Calu3 (cell line): ENCODE results near the gene RPUSD1. TPM values are rescaled to one million over a fixed set of nuclear protein-coding genes. Genes with fewer than 3 reads are reported as not detected.

Experiments
- BruUV-seq: library from RNA; stranded (reverse); fragments of 400-500 nt; replicated peaks from 2 replicates; lab custom pipeline; 2021; lab: Mats Ljungman, UMichigan
- CTCF ChIA-PET: fragments of 300-600 bp; sonication (Branson Sonifier 250); formaldehyde crosslinking; loops from one replicate; lab custom pipeline; 2022; ENCODE audit warnings: antibody characterized with exemption; lab: Charles Lee
- DNase-seq: peaks from one replicate; pipeline ENCODE4 v3.0.0; 2022
- H3K27ac Mint-ChIP-seq: one replicate; pipeline ENCODE4 v1.8.0; 2022; ENCODE audit warnings: mixed read lengths; ENCODE audit not compliant: unreplicated experiment
- H3K27me3 Mint-ChIP-seq: one replicate; pipeline ENCODE4 v1.8.0; 2022; ENCODE audit warnings: mixed read lengths; ENCODE audit not compliant: unreplicated experiment
- H3K36me3 Mint-ChIP-seq: one replicate; pipeline ENCODE4 v1.8.0; 2022; ENCODE audit warnings: mild to moderate bottlenecking, moderate library complexity, mixed read lengths; ENCODE audit not compliant: insufficient read depth, unreplicated experiment
- H3K4me1 Mint-ChIP-seq: one replicate; pipeline ENCODE4 v1.8.0; 2022; ENCODE audit warnings: mild to moderate bottlenecking, low read depth, mixed read lengths; ENCODE audit not compliant: unreplicated experiment
- H3K4me3 Mint-ChIP-seq: one replicate; pipeline ENCODE4 v1.8.0; 2022; ENCODE audit warnings: mild to moderate bottlenecking, low read depth, moderate library complexity, mixed read lengths; ENCODE audit not compliant: unreplicated experiment
- H3K9me3 Mint-ChIP-seq: one replicate; pipeline ENCODE4 v1.8.0; 2022; ENCODE audit warnings: low read depth, mixed read lengths; ENCODE audit not compliant: unreplicated experiment
- CTCF ChIP-seq: fragments of 200-600 bp; IDR thresholded peaks from one replicate; pipeline ENCODE4 v1.8.0; 2022; ENCODE audit warnings: antibody characterized with exemption; ENCODE audit not compliant: unreplicated experiment
- intact Hi-C: fragments of 100-400 bp; cut with micrococcal nuclease; formaldehyde crosslinking; loops from one replicate; pipeline ENCODE4 v1.10.0; 2022; ENCODE audit not compliant: unreplicated experiment
- total RNA-seq: library from RNA; stranded (reverse); gene quantifications from 2 replicates; pipeline ENCODE4 v1.2.3, GENCODE V29; 2022

RPUSD1 gene
- total RNA-seq, 1 experiment from 2014 or later: 47.5 TPM

DNA sequence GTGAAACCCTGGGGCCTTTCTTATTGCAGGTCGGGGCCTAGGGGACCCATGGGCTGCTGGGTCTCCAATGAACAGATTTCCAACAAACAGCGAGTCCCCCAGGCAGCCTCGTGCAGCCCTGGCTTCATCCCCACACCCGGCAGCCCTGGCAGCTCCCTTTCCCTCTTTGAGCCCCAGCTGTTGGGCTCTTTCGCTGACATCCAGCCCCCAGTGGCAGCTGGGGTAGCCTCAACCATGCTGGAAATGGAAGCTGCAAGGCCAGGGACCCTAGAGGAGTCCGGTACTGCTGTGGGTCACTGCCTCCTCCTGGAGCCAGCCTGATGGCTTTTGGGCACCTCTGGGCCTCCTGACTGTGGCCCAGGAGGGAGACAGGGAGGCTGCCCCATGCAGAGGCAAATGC lies 5.9 kb downstream of the RPUSD1 start:
- no peaks in the 10 kb centered on the region for H3K27me3 Mint-ChIP-seq

GRCh38 chr16:781346-782010 lies 6.7 kb downstream of the RPUSD1 start:
- DNase-seq: no peak
- Mint-ChIP-seq H3K27me3 (peaks cover 4% of the 10 kb centered on the region), H3K4me1 (peaks cover 8% of the 10 kb centered on the region), H3K27ac (no peak overlapping the region), H3K36me3 (peaks cover 35% of the 10 kb centered on the region), H3K9me3 (no peaks in the 10 kb centered on the region), H3K4me3 (no peak overlapping the region)
- no peak for TF ChIP-seq CTCF
- intact Hi-C loops: no loop called here
- CTCF ChIA-PET: no interaction called here
- BruUV-seq: no TSS peak

More for the DNA sequence above, 5.9 kb downstream of the RPUSD1 start:
- H3K36me3 Mint-ChIP-seq: peaks cover 43% of the 10 kb centered on the region
- H3K27ac Mint-ChIP-seq: no peak overlapping the region
- DNase-seq: no peak
- peaks cover 8% of the 10 kb centered on the region for H3K4me1 Mint-ChIP-seq
- no peak overlapping the region for H3K4me3 Mint-ChIP-seq
- CTCF ChIA-PET: no interaction called here
- intact Hi-C loops: no loop called here
- no peak for TF ChIP-seq CTCF
- BruUV-seq: no TSS peak
- H3K9me3 Mint-ChIP-seq: no peaks in the 10 kb centered on the region

DNA sequence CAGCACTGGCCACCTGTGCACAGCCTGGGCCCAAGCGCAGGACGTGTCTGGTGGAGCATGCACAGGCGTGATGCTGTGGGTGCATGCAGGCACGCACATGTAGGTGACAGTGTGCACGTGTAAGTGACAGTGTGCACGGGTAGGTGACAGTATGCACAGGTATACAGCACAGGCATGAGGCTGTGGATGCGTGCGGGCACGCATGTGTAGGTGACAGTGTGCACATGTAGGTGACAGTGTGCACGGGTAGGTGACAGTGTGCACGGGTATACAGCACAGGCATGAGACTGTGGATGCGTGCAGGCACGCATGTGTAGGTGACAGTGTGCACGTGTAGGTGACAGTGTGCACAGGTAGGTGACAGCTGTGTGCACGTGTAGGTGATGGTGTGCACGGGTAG lies 7.9 kb downstream of the RPUSD1 start:
- TF ChIP-seq CTCF: no peak
- DNase-seq: no peak
- no TSS peak for BruUV-seq
- peaks cover 24% of the 10 kb centered on the region for H3K36me3 Mint-ChIP-seq
- intact Hi-C loops: no loop called here
- H3K27ac Mint-ChIP-seq: no peak overlapping the region
- peaks cover 8% of the 10 kb centered on the region for H3K4me1 Mint-ChIP-seq
- H3K4me3 Mint-ChIP-seq: no peak overlapping the region
- peaks cover 16% of the 10 kb centered on the region for H3K27me3 Mint-ChIP-seq
- CTCF ChIA-PET: no interaction called here
- H3K9me3 Mint-ChIP-seq: no peaks in the 10 kb centered on the region

DNA sequence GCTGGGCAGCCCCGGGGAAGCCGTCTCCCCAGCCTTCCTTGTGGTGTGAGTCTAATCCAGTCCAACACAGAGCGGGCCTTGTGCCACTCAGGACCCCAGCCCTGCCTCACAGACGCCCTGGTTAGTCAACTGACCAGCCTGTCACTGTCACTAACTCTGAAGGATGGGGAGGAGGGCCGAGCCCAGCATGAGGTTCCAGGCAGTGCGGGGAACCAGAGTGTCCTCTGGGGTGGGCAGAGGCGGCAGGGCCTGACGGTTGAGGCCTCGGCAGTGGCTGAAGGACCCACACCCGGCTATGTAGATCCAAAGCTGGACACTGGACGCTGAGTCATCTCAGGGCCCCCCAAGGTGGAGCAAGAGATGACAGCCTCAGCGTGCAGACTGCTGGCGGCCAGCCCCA lies 8.6 kb downstream of the RPUSD1 start:
- no peak for DNase-seq
- Mint-ChIP-seq H3K27ac (no peak overlapping the region), H3K27me3 (peaks cover 16% of the 10 kb centered on the region), H3K36me3 (peaks cover 16% of the 10 kb centered on the region), H3K4me1 (peaks cover 8% of the 10 kb centered on the region), H3K4me3 (no peak overlapping the region), H3K9me3 (no peaks in the 10 kb centered on the region)
- intact Hi-C loops: no loop called here
- no TSS peak for BruUV-seq
- CTCF ChIA-PET: no interaction called here
- no peak for TF ChIP-seq CTCF
